NB4 (cell line): ENCODE measurements around the gene ACTBL2.
A peak's percentile ranks its signal among the peaks of the same experiment; 100 is the strongest.

Source experiments
- DNase-seq: peaks from one replicate; pipeline ENCODE4 v3.0.0; 2010; ENCODE audit warnings: low read depth
- H3K4me3 ChIP-seq: one replicate; pipeline ENCODE4 v1.5.1; 2011; ENCODE audit warnings: mild to moderate bottlenecking, low read depth, low read length, moderate library complexity
- CTCF ChIP-seq: IDR thresholded peaks from one replicate; pipeline ENCODE4 v1.5.1; 2012; ENCODE audit warnings: low read depth, low read length
- MAX ChIP-seq: IDR thresholded peaks from 2 replicates; pipeline ENCODE4 v1.6.1; 2011; ENCODE audit warnings: low read depth, low read length
- MYC ChIP-seq: IDR thresholded peaks from 2 replicates; pipeline ENCODE4 v1.6.1; 2011; ENCODE audit warnings: low read depth, low read length
- POLR2A ChIP-seq: IDR thresholded peaks from 2 replicates; pipeline ENCODE4 v1.6.1; 2011; ENCODE audit warnings: mild to moderate bottlenecking; ENCODE audit not compliant: insufficient read length; ENCODE audit errors: extremely low read depth

ACTBL2 gene

GRCh38 chr5:57494104-57495098 lies 11.8 kb upstream of the ACTBL2 start:
- no peak overlapping the region for H3K4me3 ChIP-seq
- TF ChIP-seq POLR2A (no peak), MAX (no peak), MYC (no peak), CTCF (no peak)
- peak; percentile 45 for DNase-seq

- DNase-seq: no peak
These were observed 10.4 kb upstream of the ACTBL2 start for GRCh38 chr5:57493034-57493433.

GRCh38 chr5:57492632-57493031 lies 10.0 kb upstream of the ACTBL2 start:
- no peak for DNase-seq
- TF ChIP-seq MAX: no peak
- TF ChIP-seq CTCF: no peak
- no peak for TF ChIP-seq POLR2A
- TF ChIP-seq MYC: no peak
- no peak overlapping the region for H3K4me3 ChIP-seq

More at GRCh38 chr5:57493034-57493433, 10.4 kb upstream of the ACTBL2 start:
- no peak overlapping the region for H3K4me3 ChIP-seq
- TF ChIP-seq POLR2A: no peak
- no peak for TF ChIP-seq CTCF
- TF ChIP-seq MYC: no peak
- TF ChIP-seq MAX: no peak

- DNase-seq: no peak
- TF ChIP-seq MYC (no peak), CTCF (no peak), MAX (no peak), POLR2A (no peak)
- H3K4me3 ChIP-seq: no peak overlapping the region
These were observed 8.9 kb upstream of the ACTBL2 start for GRCh38 chr5:57491369-57491965.

GRCh38 chr5:57488215-57488955 lies 5.8 kb upstream of the ACTBL2 start:
- TF ChIP-seq CTCF: no peak
- TF ChIP-seq POLR2A: no peak
- no peak for TF ChIP-seq MYC
- no peak for TF ChIP-seq MAX
- no peak overlapping the region for H3K4me3 ChIP-seq
- DNase-seq: no peak
